H1 (cell line): ENCODE data around the gene ARHGAP25. TPM values are rescaled to one million over a fixed set of nuclear protein-coding genes. Genes with fewer than 3 reads are reported as not detected.

ENCODE experiments used
- CTCF ChIA-PET: fragments of 300-600 bp; sonication (Branson Sonifier 250); formaldehyde crosslinking; loops from one replicate; lab custom pipeline; 2021; ENCODE audit not compliant: partially characterized antibody; lab: Charles Lee
- POLR2A ChIA-PET: fragments of 300-600 bp; sonication (Branson Sonifier 250); formaldehyde crosslinking; loops from one replicate; lab custom pipeline; 2021; ENCODE audit warnings: inconsistent platforms; ENCODE audit not compliant: partially characterized antibody; lab: Charles Lee
- DNase-seq, 2 experiments: peaks; one replicate each; pipeline versions ENCODE4 v3.0.0 to v3.0.0-alpha.2; 2010 to 2022; ENCODE audit warnings: low spot score in 2 of 2, low read depth in 1 of 2, mixed read lengths in 1 of 2
- FAIRE-seq: peaks from 2 replicates; lab custom pipeline; 2011; peaks lifted over from hg19 to GRCh38; lab: Jason Lieb, UNC
- H2AFZ ChIP-seq: 2 replicates; pipeline ENCODE4 v1.8.1; 2012; ENCODE audit warnings: low read length, inconsistent platforms
- H2AK5ac ChIP-seq: 2 replicates; pipeline ENCODE4 v1.6.1; 2013; ENCODE audit warnings: low read depth, low read length
- H2BK120ac ChIP-seq: replicated peaks from 2 replicates; pipeline ENCODE3; 2013; ENCODE audit warnings: low read depth, low read length, inconsistent platforms
- H2BK12ac ChIP-seq: 2 replicates; pipeline ENCODE4 v1.6.1; 2013; ENCODE audit warnings: low read depth, low read length
- H2BK15ac ChIP-seq: 2 replicates; pipeline ENCODE4 v1.6.1; 2013; ENCODE audit warnings: low read length
- H2BK20ac ChIP-seq: 2 replicates; pipeline ENCODE4 v1.6.1; 2013; ENCODE audit warnings: low read length
- H2BK5ac ChIP-seq: 2 replicates; pipeline ENCODE4 v1.6.1; 2013; ENCODE audit warnings: low read depth, low read length
- H3K14ac ChIP-seq: 2 replicates; pipeline ENCODE4 v1.6.1; 2013; ENCODE audit warnings: inconsistent platforms; ENCODE audit not compliant: insufficient read length
- H3K18ac ChIP-seq: 2 replicates; pipeline ENCODE4 v1.6.1; 2013; ENCODE audit warnings: low read length; ENCODE audit errors: extremely low read depth
- H3K23ac ChIP-seq: 2 replicates; pipeline ENCODE4 v1.6.1; 2013; ENCODE audit warnings: inconsistent platforms; ENCODE audit not compliant: insufficient read length
- H3K23me2 ChIP-seq: 2 replicates; pipeline ENCODE4 v1.6.1; 2013; ENCODE audit warnings: low read depth, low read length
- H3K27ac ChIP-seq: 2 replicates; pipeline ENCODE4 v1.6.1; 2011; ENCODE audit warnings: low read depth, low read length, inconsistent platforms
- H3K27me3 ChIP-seq, 4 experiments: replicated peaks in 1 of 4; 1 replicate in 1 of 4; 2 replicates in 3 of 4; pipeline versions ENCODE4 v1.6.1 to v1.8.1; 2011 to 2013; ENCODE audit warnings: low read length in 3 of 4, mild to moderate bottlenecking in 3 of 4, inconsistent platforms in 2 of 4, mixed read lengths in 2 of 4, moderate library complexity in 1 of 4; ENCODE audit not compliant: control insufficient read depth in 3 of 4, insufficient read depth in 3 of 4; ENCODE audit errors: extremely low read depth in 1 of 4
- H3K36me3 ChIP-seq, 4 experiments: 2 replicates each; pipeline versions ENCODE4 v1.6.1 to v1.8.1; 2011 to 2013; ENCODE audit warnings: mild to moderate bottlenecking in 4 of 4, low read length in 3 of 4, moderate library complexity in 2 of 4, control low read depth in 1 of 4, inconsistent platforms in 1 of 4; ENCODE audit not compliant: insufficient read depth in 4 of 4, control insufficient read depth in 2 of 4
- H3K4ac ChIP-seq: replicated peaks from 2 replicates; pipeline ENCODE3; 2013; ENCODE audit warnings: low read length, low read depth, mixed read lengths, inconsistent platforms; ENCODE audit not compliant: insufficient read length
- H3K4me1 ChIP-seq, 4 experiments: replicated peaks in 1 of 4; 1 replicate in 1 of 4; 2 replicates in 3 of 4; pipeline versions ENCODE4 v1.6.1 to v1.8.1; 2011 to 2013; ENCODE audit warnings: low read length in 3 of 4, inconsistent platforms in 2 of 4, mixed read lengths in 1 of 4; ENCODE audit not compliant: insufficient read depth in 4 of 4, control insufficient read depth in 3 of 4
- H3K4me2 ChIP-seq, 2 experiments: 2 replicates each; pipeline versions ENCODE4 v1.6.1 to v1.8.1; 2011 to 2013; ENCODE audit warnings: low read depth in 2 of 2, low read length in 2 of 2, control low read depth in 1 of 2, inconsistent platforms in 1 of 2, mild to moderate bottlenecking in 1 of 2; ENCODE audit not compliant: insufficient read depth in 1 of 2
- H3K4me3 ChIP-seq, 4 experiments: fragments of 200-600, 300-600 bp in 1 of 4; sonication (generic), shearing (Covaris generic), sonication (Bioruptor Twin) in 1 of 4; 2 replicates each; pipeline versions ENCODE4 v1.5.1 to v1.8.1; 2011 to 2016; ENCODE audit warnings: low read length in 4 of 4, low read depth in 3 of 4, control low read depth in 2 of 4, inconsistent platforms in 2 of 4, mild to moderate bottlenecking in 2 of 4, mixed read lengths in 1 of 4, moderate library complexity in 1 of 4; ENCODE audit not compliant: insufficient read depth in 2 of 4; ENCODE audit errors: extremely low read depth in 1 of 4
- H3K56ac ChIP-seq: replicated peaks from 2 replicates; pipeline ENCODE3; 2013; ENCODE audit warnings: low read depth, mild to moderate bottlenecking, mixed read lengths, low read length, inconsistent platforms; ENCODE audit not compliant: insufficient read length
- H3K79me1 ChIP-seq: 2 replicates; pipeline ENCODE4 v1.6.1; 2013; ENCODE audit warnings: low read depth, low read length, control low read depth
- H3K79me2 ChIP-seq, 2 experiments: 2 replicates each; pipeline versions ENCODE4 v1.6.1 to v1.8.1; 2012 to 2013; ENCODE audit warnings: low read length in 2 of 2, mild to moderate bottlenecking in 2 of 2, inconsistent platforms in 1 of 2; ENCODE audit not compliant: insufficient read depth in 2 of 2, control insufficient read depth in 1 of 2
- H3K9ac ChIP-seq, 4 experiments: replicated peaks in 1 of 4; 1 replicate in 1 of 4; 2 replicates in 3 of 4; pipeline versions ENCODE4 v1.6.1 to v1.8.1; 2011 to 2013; ENCODE audit warnings: low read depth in 3 of 4, low read length in 3 of 4, control low read depth in 2 of 4, mild to moderate bottlenecking in 2 of 4, moderate library complexity in 2 of 4, inconsistent platforms in 1 of 4; ENCODE audit errors: extremely low read depth in 1 of 4
- H3K9me3 ChIP-seq, 2 experiments: 2 replicates each; pipeline versions ENCODE4 v1.6.1 to v1.8.1; 2012 to 2013; ENCODE audit warnings: mild to moderate bottlenecking in 2 of 2, moderate library complexity in 2 of 2, control low read depth in 1 of 2, inconsistent platforms in 1 of 2, low read depth in 1 of 2, low read length in 1 of 2, mixed read lengths in 1 of 2; ENCODE audit not compliant: insufficient read depth in 2 of 2
- H4K20me1 ChIP-seq, 2 experiments: replicated peaks in 1 of 2; 2 replicates each; pipeline versions ENCODE3 to v1.8.1; 2011 to 2013; ENCODE audit warnings: inconsistent platforms in 2 of 2, low read length in 2 of 2, mild to moderate bottlenecking in 1 of 2; ENCODE audit not compliant: insufficient read depth in 2 of 2, control insufficient read depth in 1 of 2
- H4K5ac ChIP-seq: 2 replicates; pipeline ENCODE4 v1.6.1; 2013; ENCODE audit warnings: low read length, low read depth, mixed read lengths, inconsistent platforms; ENCODE audit not compliant: insufficient read length
- H4K8ac ChIP-seq: 2 replicates; pipeline ENCODE4 v1.8.0; 2013; ENCODE audit warnings: mild to moderate bottlenecking, moderate library complexity, low read length, inconsistent platforms; ENCODE audit not compliant: insufficient read depth; ENCODE audit errors: extremely low read depth
- H4K91ac ChIP-seq: replicated peaks from 2 replicates; pipeline ENCODE3; 2013; ENCODE audit warnings: low read length, mixed read lengths, inconsistent platforms; ENCODE audit not compliant: insufficient read length
- CBX8 ChIP-seq: fragments of 300-800, 300-1000 bp; sonication (generic); IDR thresholded peaks from 2 replicates; pipeline ENCODE4 v1.7.1; 2016; ENCODE audit warnings: low read depth, low read length, borderline replicate concordance
- CHD2 ChIP-seq: IDR thresholded peaks from 2 replicates; pipeline ENCODE4 v1.6.1; 2012; ENCODE audit warnings: low read length, improper control_type of control experiment
- GABPA ChIP-seq: IDR thresholded peaks from 2 replicates; pipeline ENCODE4 v1.6.1; 2011; ENCODE audit warnings: mild to moderate bottlenecking, low read length, moderate library complexity, borderline replicate concordance; ENCODE audit not compliant: insufficient read depth
- HDAC2 ChIP-seq, 2 experiments: fragments of 300-600 bp in 1 of 2; sonication (generic) in 1 of 2; IDR thresholded peaks; 2 replicates each; pipeline ENCODE4 v1.6.1; 2011 to 2012; ENCODE audit warnings: low read depth in 2 of 2, low read length in 2 of 2, mild to moderate bottlenecking in 2 of 2, moderate library complexity in 2 of 2, borderline replicate concordance in 1 of 2, inconsistent platforms in 1 of 2
- KDM1A ChIP-seq: fragments of 200-600, 300-600 bp; sonication (generic); IDR thresholded peaks from 2 replicates; pipeline ENCODE4 v1.7.1; 2016; ENCODE audit warnings: mild to moderate bottlenecking, low read length, borderline replicate concordance
- RAD21 ChIP-seq, 2 experiments: IDR thresholded peaks in 1 of 2; conservative IDR thresholded peaks in 1 of 2; 2 replicates each; pipeline ENCODE4 v1.6.1; 2011; ENCODE audit warnings: low read depth in 2 of 2, low read length in 2 of 2, improper control_type of control experiment in 1 of 2, inconsistent platforms in 1 of 2, mild to moderate bottlenecking in 1 of 2, moderate library complexity in 1 of 2
- RXRA ChIP-seq: IDR thresholded peaks from 2 replicates; pipeline ENCODE4 v1.6.1; 2011; ENCODE audit warnings: low read depth, mild to moderate bottlenecking, low read length, moderate library complexity; ENCODE audit not compliant: insufficient read depth
- SP1 ChIP-seq: IDR thresholded peaks from 2 replicates; pipeline ENCODE4 v1.6.1; 2011; ENCODE audit warnings: low read depth, low read length
- SP2 ChIP-seq: IDR thresholded peaks from 2 replicates; pipeline ENCODE4 v1.6.1; 2012; ENCODE audit warnings: mild to moderate bottlenecking, low read length, inconsistent platforms
- TAF7 ChIP-seq: optimal IDR thresholded peaks from 2 replicates; pipeline ENCODE3; 2011; ENCODE audit warnings: low read depth, mild to moderate bottlenecking, inconsistent platforms, low read length, moderate library complexity, borderline replicate concordance
- YY1 ChIP-seq: IDR thresholded peaks from 2 replicates; pipeline ENCODE4 v1.6.1; 2011; ENCODE audit warnings: low read depth, mild to moderate bottlenecking, low read length
- WGBS, 2 experiments: shearing (Covaris generic) in 1 of 2; methylation state at CpG; one replicate each; pipeline versions ENCODE4 v1.1.6 to v1.1.7; 2013 to 2015; ENCODE audit warnings: low lambda C conversion rate in 2 of 2, mixed read lengths in 2 of 2, inconsistent platforms in 1 of 2, low coverage in 1 of 2, missing lambda C conversion rate in 1 of 2; ENCODE audit not compliant: insufficient replicate concordance in 2 of 2, insufficient coverage in 1 of 2, insufficient read length in 1 of 2; ENCODE audit errors: extremely low coverage in 1 of 2, missing lambda C conversion rate in 1 of 2; 5-methylcytosine and 5-hydroxymethylcytosine counted together
- polyA plus RNA-seq, 7 experiments: library from polyadenylated mRNA; depleted of rRNA in 3 of 7; stranded (reverse) in 5 of 7; unstranded in 2 of 7; fragments of >200 nt in 5 of 7; fragments of 200-250 nt in 2 of 7; gene quantifications; 1 replicate in 5 of 7; 2 replicates in 1 of 7; 4 replicates in 1 of 7; pipeline versions ENCODE4 v1.2.1 to v1.2.3, GENCODE V29; 2011 to 2013; ENCODE audit warnings: missing spikeins in 2 of 7, mixed read lengths in 2 of 7
- total RNA-seq: library from RNA; stranded (reverse); fragmentation: NEBNext Ultra II Directional; extraction: Animal tissue kit (Norgen Biotek cat#: 25700); gene quantifications from 2 replicates; pipeline ENCODE4 v1.2.1, GENCODE V29; 2021

The ARHGAP25 gene
- total and polyA plus RNA-seq, 2 of the 8 experiments (the other 6 are each of a cell fraction or from before 2014, with no cell fraction given): 1.00 to 1.2 TPM

GRCh38 chr2:68750592-68751396 is 16.2 kb downstream of the ARHGAP25 start:
- H3K18ac ChIP-seq: no peak overlapping the region
- WGBS, 2 experiments: 94% methylated on average over 12 of the region's 12 CpGs; no CpG with 5 or more reads in 1 of the 2 experiments
- H3K56ac ChIP-seq: no peak overlapping the region
- no peaks in the 10 kb centered on the region for H4K20me1 ChIP-seq
- no peak overlapping the region for H2AFZ ChIP-seq
- no peaks in the 10 kb centered on the region for H3K79me1 ChIP-seq
- no peak overlapping the region for H2BK120ac ChIP-seq
- H3K36me3 ChIP-seq: no peaks in the 10 kb centered on the region
- H2BK20ac ChIP-seq: no peak overlapping the region
- H3K4me1 ChIP-seq: no peaks in the 10 kb centered on the region
- H3K79me2 ChIP-seq: no peaks in the 10 kb centered on the region
- H3K4me2 ChIP-seq: no peak overlapping the region
- H3K23me2 ChIP-seq: no peaks in the 10 kb centered on the region
- no peak overlapping the region for H4K5ac ChIP-seq
- H3K4ac ChIP-seq: no peak overlapping the region
- no peak overlapping the region for H4K8ac ChIP-seq
- no peak overlapping the region for H3K4me3 ChIP-seq
- DNase-seq: peak in 1 of 2 experiments; percentile 13
- ChIA-PET CTCF (interaction anchor here (0.6 to 7.2 kb wide), 40 partner anchors 10 to 288 kb away, joined by 3 to 79 read pairs (median 4); partner anchors contain the start of genes APLF, ARHGAP25 and FBXO48), POLR2A (no interaction called here)
- no peak for FAIRE-seq
- H2BK12ac ChIP-seq: no peak overlapping the region
- H3K23ac ChIP-seq: no peak overlapping the region
- H3K14ac ChIP-seq: no peak overlapping the region
- H4K91ac ChIP-seq: no peak overlapping the region
- H3K27me3 ChIP-seq: no peaks in the 10 kb centered on the region
- no peak overlapping the region for H3K9ac ChIP-seq
- H3K9me3 ChIP-seq: no peaks in the 10 kb centered on the region
- H2AK5ac ChIP-seq: no peak overlapping the region
- H3K27ac ChIP-seq: no peak overlapping the region
- H2BK15ac ChIP-seq: no peak overlapping the region
- H2BK5ac ChIP-seq: no peak overlapping the region
- TF ChIP-seq RXRA: no peak
- no peak for TF ChIP-seq KDM1A
- no peak for TF ChIP-seq GABPA
- no peak for TF ChIP-seq YY1
- TF ChIP-seq CBX8: no peak
- TF ChIP-seq RAD21 (IDR thresholded peaks at IDR 0.05 in 1 of 2, conservative IDR thresholded peaks at IDR 0.05 in 1 of 2; ENCODE audit: low read depth in 2 of 2, low read length in 2 of 2): no peak
- TF ChIP-seq TAF7: no peak
- TF ChIP-seq SP1: no peak
- no peak for TF ChIP-seq SP2
- no peak for TF ChIP-seq HDAC2 (IDR thresholded peaks at IDR 0.05; ENCODE audit: borderline replicate concordance in 1 of 2, low read depth in 2 of 2, low read length in 2 of 2)
- TF ChIP-seq CHD2: no peak
